ENCODE data around the gene MTMR12.

Gene MTMR12

GRCh38 chr5:32276173-32276853, 36.4 kb downstream of the MTMR12 start:
- no peak for DNase-seq (ENCODE audit: low read depth in 2 of 2)

DNA sequence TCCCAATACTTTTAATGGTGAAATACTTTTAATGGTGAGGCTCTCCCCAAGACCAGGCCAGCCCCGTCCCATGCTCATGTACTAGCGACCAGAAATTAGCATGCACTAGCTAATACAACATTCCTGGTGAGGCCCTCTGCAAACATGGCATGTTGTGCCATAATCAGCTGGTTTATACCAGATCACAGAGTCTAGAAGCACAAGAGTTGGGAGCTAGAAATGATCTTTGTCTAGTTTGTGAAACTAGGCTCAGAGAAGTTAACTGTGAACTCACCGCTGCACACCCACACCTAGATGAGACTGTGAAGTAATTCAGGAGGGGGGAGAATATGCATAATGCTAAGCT, 37.4 kb downstream of the MTMR12 start:
- no peak for DNase-seq (ENCODE audit: low read depth in 2 of 2)

- DNase-seq (ENCODE audit: low read depth in 2 of 2) = no peak
Observed at GRCh38 chr5:32274548-32275395, 38.0 kb downstream of the MTMR12 start.

- DNase-seq (ENCODE audit: low read depth in 2 of 2) = no peak
Observed at GRCh38 chr5:32273821-32274220, 38.9 kb downstream of the MTMR12 start.

DNA sequence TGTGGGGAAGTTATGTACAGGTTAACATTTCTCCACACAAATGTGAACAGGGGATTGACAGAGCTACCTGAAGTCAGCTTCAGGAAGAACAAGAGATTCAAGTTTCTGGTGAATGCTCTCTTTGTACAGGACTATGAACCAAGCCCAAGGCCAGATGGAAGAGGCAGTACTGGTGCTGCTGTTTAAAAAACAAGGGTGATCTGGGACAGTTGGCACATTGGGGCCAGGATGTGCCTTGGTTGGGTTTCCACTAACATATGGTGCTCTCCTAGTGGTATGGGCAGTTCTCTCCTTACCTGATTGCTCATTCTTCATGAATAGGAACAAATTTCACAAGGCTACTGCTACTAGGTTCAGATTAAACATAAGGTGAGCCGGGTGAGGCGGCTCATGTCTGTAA, 40.0 kb downstream of the MTMR12 start:
- DNase-seq (ENCODE audit: low read depth in 2 of 2) = no peak

GRCh38 chr5:32270946-32271345, 41.8 kb downstream of the MTMR12 start:
- no peak for DNase-seq (ENCODE audit: low read depth in 2 of 2)

- DNase-seq (ENCODE audit: low read depth in 2 of 2) = no peak
Observed at GRCh38 chr5:32270178-32270577, 42.6 kb downstream of the MTMR12 start.

DNA sequence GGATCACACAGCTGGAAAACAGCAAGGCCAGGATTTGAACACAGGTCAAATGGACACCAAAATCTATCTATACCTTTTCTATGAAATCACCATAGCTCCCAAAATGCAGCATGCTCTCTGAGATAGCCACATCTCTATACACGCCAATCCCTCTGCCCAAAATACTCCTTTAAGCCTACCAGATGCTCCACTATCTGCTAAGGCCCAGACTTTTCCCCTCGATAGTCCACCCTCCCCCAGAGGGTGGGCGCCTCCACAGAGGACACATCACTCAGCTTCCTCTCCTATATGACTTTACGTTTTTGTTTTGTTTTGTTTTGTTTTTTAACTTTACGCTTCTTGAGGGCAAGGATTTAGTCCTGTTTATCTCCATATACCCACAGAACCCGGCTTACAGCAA, 46.8 kb downstream of the MTMR12 start:
- no peak for DNase-seq (ENCODE audit: low read depth in 2 of 2)

DNA sequence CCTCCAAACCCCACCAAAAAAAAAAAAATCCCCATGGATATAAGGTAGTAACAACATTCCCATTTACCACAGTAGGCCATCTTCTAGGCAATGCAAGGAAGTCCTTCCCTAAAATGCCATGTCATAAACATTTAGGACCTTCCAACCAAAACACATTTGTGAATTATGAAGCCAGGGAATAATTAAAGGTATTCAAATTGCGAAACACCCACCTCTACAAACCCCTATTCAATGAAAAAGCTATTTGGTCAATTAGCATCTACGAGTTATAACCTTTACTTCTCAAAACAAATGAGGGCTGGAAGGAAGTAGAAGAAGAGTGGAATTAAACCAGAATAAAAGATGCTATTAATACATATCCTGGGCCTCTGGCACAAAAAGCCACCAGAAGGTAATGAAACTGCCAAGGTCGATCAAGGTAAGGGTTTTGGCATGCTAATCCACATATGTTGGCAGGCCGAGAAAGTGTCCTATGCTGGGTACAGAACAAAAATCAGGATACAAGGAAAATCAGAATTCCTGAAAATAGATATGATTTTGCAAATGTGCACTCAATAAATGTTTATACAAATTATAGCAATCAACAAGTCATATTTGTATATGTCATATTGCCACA, 47.7 kb downstream of the MTMR12 start:
- DNase-seq (ENCODE audit: low read depth in 2 of 2) = no peak

GRCh38 chr5:32263684-32264083, 49.1 kb downstream of the MTMR12 start:
- no peak for DNase-seq (ENCODE audit: low read depth in 2 of 2)

DNA sequence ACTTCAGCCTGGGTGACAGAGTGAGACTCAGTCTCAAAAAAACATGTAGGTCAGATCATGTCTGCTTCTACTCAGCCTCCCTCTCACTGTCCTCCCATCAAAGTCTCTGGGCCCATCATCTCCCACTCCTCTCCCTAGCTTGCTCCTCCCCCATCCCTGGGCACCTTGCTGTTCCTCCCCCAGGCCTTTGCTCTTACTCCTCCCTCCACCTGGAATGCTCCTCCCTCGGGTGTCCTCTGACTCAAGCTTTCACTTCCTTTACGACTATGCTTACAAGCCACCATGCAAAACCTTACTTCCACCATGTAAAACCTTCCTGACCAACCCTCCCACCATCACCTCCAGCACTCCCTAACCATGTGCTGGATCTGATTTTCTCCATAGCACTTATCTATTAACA, 51.5 kb downstream of the MTMR12 start:
- no peak for DNase-seq (ENCODE audit: low read depth in 2 of 2)

- DNase-seq (ENCODE audit: low read depth in 2 of 2) = no peak
Observed at GRCh38 chr5:32259033-32259432, 53.7 kb downstream of the MTMR12 start.

DNA sequence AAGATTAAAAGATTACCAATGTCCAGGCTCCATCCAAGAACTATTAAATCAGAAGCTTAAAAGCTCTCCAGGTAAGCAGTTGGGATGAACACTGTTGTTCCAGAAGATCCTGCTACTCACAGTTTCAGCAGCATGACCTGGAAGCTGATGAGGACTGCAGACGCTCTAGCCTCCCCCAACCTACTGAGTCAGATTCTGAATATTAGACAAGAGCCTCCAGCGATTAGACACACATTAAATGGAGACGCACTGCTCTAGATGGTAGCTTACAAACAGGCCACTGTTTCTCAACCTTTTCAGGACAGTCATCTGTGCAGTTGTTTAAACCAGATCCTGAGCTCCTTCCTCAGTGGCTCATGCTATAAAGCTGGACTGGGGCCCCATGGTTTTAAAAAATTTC, 54.3 kb downstream of the MTMR12 start:
- DNase-seq (ENCODE audit: low read depth in 2 of 2) = no peak

DNA sequence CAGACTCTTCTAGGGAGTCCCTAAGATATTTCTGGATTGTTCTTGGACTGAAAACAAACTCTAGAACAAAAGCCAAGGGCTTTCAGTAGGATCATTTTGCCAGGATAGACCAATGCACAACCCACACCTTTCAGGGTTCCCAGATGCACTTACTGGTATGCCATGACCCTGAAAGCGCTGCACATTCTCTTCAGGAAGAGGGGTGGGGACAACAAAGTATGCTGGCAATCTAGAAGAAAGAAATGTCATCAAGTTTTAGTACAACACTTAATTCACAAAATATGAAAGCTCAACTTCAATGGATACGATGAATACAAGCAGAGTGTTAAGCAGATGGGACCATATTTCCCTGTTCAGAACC, 57.2 kb downstream of the MTMR12 start:
- DNase-seq (ENCODE audit: low read depth in 2 of 2) = no peak

DNA sequence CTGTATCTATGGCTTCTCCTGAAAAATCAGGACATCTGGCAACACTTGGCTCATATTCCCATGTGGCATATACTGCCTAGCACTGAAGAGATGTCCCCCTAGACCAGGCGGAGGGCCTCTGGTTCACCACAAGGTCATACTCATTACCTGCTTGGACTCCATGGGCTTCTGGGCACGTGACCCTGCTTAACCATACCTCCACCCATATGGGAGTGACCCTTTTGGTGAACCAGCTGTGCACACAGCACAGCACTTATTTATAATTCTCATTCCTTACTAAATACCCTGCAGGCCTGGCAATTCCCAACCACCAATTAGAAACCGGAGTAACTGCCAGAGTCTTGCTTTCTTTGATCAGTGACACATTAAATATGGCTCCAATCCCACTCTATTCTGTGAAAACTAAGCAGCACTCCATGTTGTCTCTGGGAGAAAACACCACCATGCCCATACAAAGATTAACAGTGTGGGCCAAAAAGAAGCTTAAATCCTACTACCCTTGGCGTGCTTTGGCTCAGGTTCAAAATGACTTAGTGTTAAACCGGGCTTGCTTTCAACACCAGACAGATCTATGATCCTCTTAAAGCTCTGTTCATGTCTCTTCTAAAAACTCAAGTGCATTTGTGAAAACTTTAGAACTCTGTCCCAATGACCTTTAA, 57.7 kb downstream of the MTMR12 start:
- DNase-seq (ENCODE audit: low read depth in 2 of 2) = no peak

DNA sequence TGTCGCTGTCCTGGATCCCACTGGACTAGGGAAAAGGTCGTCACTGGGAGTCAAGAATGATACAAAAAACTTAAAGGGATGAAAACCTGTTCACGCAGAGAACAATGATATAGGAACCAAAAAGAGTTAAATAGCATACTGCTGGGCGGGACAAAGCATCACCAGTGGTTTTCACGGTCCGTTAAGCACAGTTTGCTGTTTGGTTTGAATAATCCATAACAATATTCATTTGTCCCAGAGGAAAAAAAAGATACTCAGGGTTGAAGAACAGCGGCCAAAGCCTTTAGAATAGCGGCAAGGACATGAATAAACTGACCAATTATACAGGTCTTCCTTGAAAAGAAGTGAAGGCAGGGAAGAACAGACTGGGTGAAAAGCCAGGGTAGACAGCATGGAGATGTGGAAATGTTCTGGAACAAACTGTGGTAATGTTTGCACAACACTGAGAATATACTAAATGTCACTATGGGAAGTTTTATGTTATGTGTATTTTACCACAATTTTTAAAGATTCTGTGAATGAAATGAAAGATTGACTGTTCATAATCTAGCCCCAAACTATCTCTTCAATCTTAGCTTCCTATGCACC, 60.8 kb downstream of the MTMR12 start:
- DNase-seq (ENCODE audit: low read depth in 2 of 2) = no peak

GRCh38 chr5:32249668-32250067, 63.1 kb downstream of the MTMR12 start:
- no peak for DNase-seq (ENCODE audit: low read depth in 2 of 2)

GRCh38 chr5:32245742-32246141, 67.0 kb downstream of the MTMR12 start:
- DNase-seq (ENCODE audit: low read depth in 2 of 2) = no peak

- DNase-seq (ENCODE audit: low read depth in 2 of 2) = no peak
Observed at GRCh38 chr5:32244017-32244416, 68.7 kb downstream of the MTMR12 start.

DNA sequence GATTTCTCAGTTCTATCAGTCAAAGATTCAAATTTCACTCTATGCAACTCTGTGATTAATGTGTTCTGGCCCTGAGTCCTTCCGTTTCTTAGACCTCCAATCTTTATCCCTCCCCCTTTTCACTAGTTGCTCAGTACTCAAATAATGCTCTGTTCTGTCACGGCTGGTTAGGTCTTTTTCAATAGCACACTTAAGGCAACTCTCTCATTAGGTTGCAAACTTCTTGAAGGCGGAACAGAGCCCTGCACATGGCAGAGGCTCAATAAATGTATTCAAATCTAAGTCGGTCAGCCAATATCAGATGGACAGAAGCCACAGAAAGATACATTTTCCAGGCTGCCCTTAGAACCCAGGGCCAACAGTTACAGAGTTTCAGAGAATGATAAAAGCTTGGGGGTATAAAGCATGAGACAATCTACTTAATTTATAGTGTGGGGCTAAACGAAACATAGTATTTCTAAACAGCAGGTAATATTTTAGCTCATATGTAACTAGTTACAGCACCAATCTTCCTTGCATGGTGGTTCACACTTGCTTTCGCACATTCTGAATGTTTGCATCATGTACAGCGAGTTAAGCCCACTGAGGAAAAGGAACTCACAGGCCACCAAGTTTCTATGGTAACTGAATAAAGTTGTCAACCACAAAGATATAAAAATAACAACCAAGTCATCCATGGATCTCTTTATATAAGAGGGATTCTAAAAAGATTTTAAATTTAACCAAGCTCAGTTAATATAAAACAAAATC, 71.5 kb downstream of the MTMR12 start:
- DNase-seq (ENCODE audit: low read depth in 2 of 2) = no peak

DNA sequence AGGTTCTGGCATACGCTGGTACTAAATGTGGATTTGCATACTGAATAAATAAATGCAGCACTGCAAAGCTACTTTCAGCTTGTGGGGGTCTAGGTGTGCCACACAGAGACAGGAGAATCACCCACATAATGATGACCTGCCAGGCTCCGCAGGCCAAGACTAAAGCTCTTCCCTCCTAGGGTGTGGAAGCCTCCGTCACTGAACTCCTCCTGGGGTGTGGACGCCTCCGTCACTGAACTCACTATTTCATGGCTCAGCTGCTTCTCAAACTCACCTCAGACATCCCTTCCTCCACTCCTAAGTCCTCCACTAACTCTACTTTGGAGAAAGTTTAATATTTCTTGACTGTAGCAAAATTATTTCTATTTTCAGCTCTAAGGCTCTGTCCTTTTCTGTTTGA, 73.4 kb downstream of the MTMR12 start:
- DNase-seq (ENCODE audit: low read depth in 2 of 2) = no peak
